Tongue (tissue), 2 donors: ENCODE data around the gene SNAP29. TPM values are rescaled to one million over a fixed set of nuclear protein-coding genes. Genes with fewer than 3 reads are reported as not detected.
"Not testable (repeated sequence)": the region's sequence is repeated elsewhere in the genome, so short reads cannot be mapped to it uniquely, and the experiment has no call there.

ENCODE experiments used
- DNase-seq: peaks from one replicate; pipeline ENCODE4 v3.0.0-alpha.2; 2015
- total RNA-seq: library from RNA; depleted of rRNA; stranded (reverse); fragments of >200 nt; gene quantifications from one replicate; pipeline ENCODE4 v1.2.3, GENCODE V29; 2014

SNAP29 gene
- total RNA-seq, 1 donor from 2014 or later = 8.4 TPM

GRCh38 chr22:20901093-20902033, 42.6 kb downstream of the SNAP29 start:
- DNase-seq = not testable (repeated sequence)

- DNase-seq = no peak
These were observed 44.3 kb downstream of the SNAP29 start for GRCh38 chr22:20903093-20903492.

- DNase-seq = no peak
These were observed 45.5 kb downstream of the SNAP29 start for GRCh38 chr22:20904008-20904979.

- no peak for DNase-seq
These were observed 46.2 kb downstream of the SNAP29 start for GRCh38 chr22:20904980-20905355.

- no peak for DNase-seq
These were observed 46.9 kb downstream of the SNAP29 start for GRCh38 chr22:20905415-20906386.

GRCh38 chr22:20906387-20906767, 47.6 kb downstream of the SNAP29 start:
- DNase-seq = no peak

GRCh38 chr22:20908717-20909116, 49.9 kb downstream of the SNAP29 start:
- not testable (repeated sequence) for DNase-seq

GRCh38 chr22:20909543-20910303, 50.9 kb downstream of the SNAP29 start:
- no peak for DNase-seq

GRCh38 chr22:20912494-20912893, 53.7 kb downstream of the SNAP29 start:
- no peak for DNase-seq

GRCh38 chr22:20916916-20917810, 58.4 kb downstream of the SNAP29 start, which contains the start of gene CRKL:
Gene CRKL (plus strand): TSS chr22:20917407. CDS start chr22:20917935, 528 bp downstream.
- DNase-seq = peak; percentile 99

- peak; percentile 13 for DNase-seq
These were observed 59.9 kb downstream of the SNAP29 start for GRCh38 chr22:20918663-20919218.

GRCh38 chr22:20919718-20920117, 60.9 kb downstream of the SNAP29 start:
- peak; percentile 12 for DNase-seq

- no peak for DNase-seq
These were observed 62.0 kb downstream of the SNAP29 start for GRCh38 chr22:20920881-20921203.

- no peak for DNase-seq
These were observed 63.4 kb downstream of the SNAP29 start for GRCh38 chr22:20922141-20922751.

GRCh38 chr22:20926243-20926642, 67.4 kb downstream of the SNAP29 start:
- no peak for DNase-seq

- no peak for DNase-seq
These were observed 69.2 kb downstream of the SNAP29 start for GRCh38 chr22:20927940-20928572.

GRCh38 chr22:20928573-20928967, 69.8 kb downstream of the SNAP29 start:
- no peak for DNase-seq

- DNase-seq = no peak
These were observed 71.2 kb downstream of the SNAP29 start for GRCh38 chr22:20930004-20930403.
